ENCODE data around the gene TMPRSS11A.

Gene TMPRSS11A

GRCh38 chr4:67911638-67912037, 51.7 kb downstream of the TMPRSS11A start:
- DNase-seq (ENCODE audit: low spot score), result no peak

GRCh38 chr4:67911141-67911540, 52.2 kb downstream of the TMPRSS11A start:
- DNase-seq (ENCODE audit: low spot score), result no peak

GRCh38 chr4:67910585-67910905, 52.7 kb downstream of the TMPRSS11A start:
- no peak for DNase-seq (ENCODE audit: low spot score)

GRCh38 chr4:67909905-67910584, 53.2 kb downstream of the TMPRSS11A start:
- peak; percentile 5 for DNase-seq (ENCODE audit: low spot score)

GRCh38 chr4:67907650-67908049, 55.6 kb downstream of the TMPRSS11A start:
- DNase-seq (ENCODE audit: low spot score), result no peak

- no peak for DNase-seq (ENCODE audit: low spot score)
Observed at GRCh38 chr4:67899096-67899495, 64.2 kb downstream of the TMPRSS11A start.

GRCh38 chr4:67897686-67898085, 65.6 kb downstream of the TMPRSS11A start:
- DNase-seq (ENCODE audit: low spot score), result no peak

GRCh38 chr4:67896421-67897065, 66.8 kb downstream of the TMPRSS11A start:
- no peak for DNase-seq (ENCODE audit: low spot score)

GRCh38 chr4:67894659-67895058, 68.6 kb downstream of the TMPRSS11A start:
- DNase-seq (ENCODE audit: low spot score), result no peak

GRCh38 chr4:67892905-67893304, 70.4 kb downstream of the TMPRSS11A start:
- DNase-seq (ENCODE audit: low spot score), result no peak

GRCh38 chr4:67892253-67892652, 71.0 kb downstream of the TMPRSS11A start:
- no peak for DNase-seq (ENCODE audit: low spot score)

GRCh38 chr4:67891645-67892044, 71.6 kb downstream of the TMPRSS11A start:
- no peak for DNase-seq (ENCODE audit: low spot score)

GRCh38 chr4:67886281-67886680, 77.0 kb downstream of the TMPRSS11A start:
- no peak for DNase-seq (ENCODE audit: low spot score)

- no peak for DNase-seq (ENCODE audit: low spot score)
Observed at GRCh38 chr4:67885762-67886161, 77.5 kb downstream of the TMPRSS11A start.

GRCh38 chr4:67884701-67885100, 78.6 kb downstream of the TMPRSS11A start:
- DNase-seq (ENCODE audit: low spot score), result no peak

GRCh38 chr4:67883902-67884301, 79.4 kb downstream of the TMPRSS11A start, which contains the start of gene TMPRSS11D:
TSS of gene TMPRSS11D (minus strand) at chr4:67884002. CDS start at chr4:67883933, 69 bp downstream.
- no peak for DNase-seq (ENCODE audit: low spot score)

GRCh38 chr4:67883458-67883857, 79.8 kb downstream of the TMPRSS11A start:
- DNase-seq (ENCODE audit: low spot score), result no peak

GRCh38 chr4:67880866-67881610, 82.3 kb downstream of the TMPRSS11A start:
- no peak for DNase-seq (ENCODE audit: low spot score)

- no peak for DNase-seq (ENCODE audit: low spot score)
Observed at GRCh38 chr4:67879486-67879885, 83.8 kb downstream of the TMPRSS11A start.

GRCh38 chr4:67877086-67877485, 86.2 kb downstream of the TMPRSS11A start:
- peak; percentile 47 for DNase-seq (ENCODE audit: low spot score)

GRCh38 chr4:67874986-67875385, 88.3 kb downstream of the TMPRSS11A start:
- no peak for DNase-seq (ENCODE audit: low spot score)

GRCh38 chr4:67873116-67873515, 90.2 kb downstream of the TMPRSS11A start:
- no peak for DNase-seq (ENCODE audit: low spot score)

GRCh38 chr4:67871867-67872266, 91.4 kb downstream of the TMPRSS11A start:
- DNase-seq (ENCODE audit: low spot score), result peak; percentile 32
